HEK293 (cell line): ENCODE results near the gene BORCS5.
"Not testable (repeated sequence)": the region's sequence is repeated elsewhere in the genome, so short reads cannot be mapped to it uniquely, and the experiment has no call there.

Experiments used
- CTCF ChIA-PET: fragments of 350-600 bp; formaldehyde crosslinking; extraction: SDS; loops from one replicate; lab custom pipeline; 2021; ENCODE audit warnings: antibody characterized with exemption; lab: Yijun Ruan, JAX
- POLR2A ChIA-PET: fragments of 300-600 bp; formaldehyde crosslinking; extraction: SDS; loops from one replicate; lab custom pipeline; 2020; ENCODE audit warnings: antibody characterized with exemption, inconsistent platforms; lab: Yijun Ruan, JAX
- H3K27ac ChIP-seq: fragments of 200-500 bp; sonication (Bioruptor generic); 2 replicates; pipeline ENCODE4 v1.5.1; 2014; ENCODE audit warnings: low read depth, low read length, control low read depth, inconsistent platforms; ENCODE audit errors: extremely low read depth
- H3K36me3 ChIP-seq, 2 experiments: fragments of 200-500 bp in 1 of 2; sonication (Bioruptor generic) in 1 of 2; 1 replicate in 1 of 2; 2 replicates in 1 of 2; pipeline ENCODE4 v1.5.1; 2014 to 2017; ENCODE audit warnings: inconsistent platforms in 2 of 2, low read length in 2 of 2; ENCODE audit not compliant: control insufficient read depth in 2 of 2, insufficient read depth in 1 of 2
- H3K4me1 ChIP-seq: fragments of 200-500 bp; sonication (Bioruptor generic); 2 replicates; pipeline ENCODE4 v1.5.1; 2014; ENCODE audit warnings: mild to moderate bottlenecking, low read length, inconsistent platforms; ENCODE audit not compliant: control insufficient read depth, insufficient read depth
- H3K4me3 ChIP-seq: 2 replicates; pipeline ENCODE4 v1.5.1; 2011; ENCODE audit warnings: low read depth, mild to moderate bottlenecking, control low read depth, low read length, moderate library complexity
- H3K9me3 ChIP-seq: fragments of 200-500 bp; sonication (Bioruptor generic); 2 replicates; pipeline ENCODE4 v1.5.1; 2014; ENCODE audit warnings: low read depth, low read length, inconsistent platforms; ENCODE audit not compliant: control insufficient read depth, insufficient read depth
- SALL2 ChIP-seq: fragments of 450-650 bp; formaldehyde crosslinking; IDR thresholded peaks from 2 replicates; pipeline ENCODE4 v1.5.0; 2017; ENCODE audit warnings: missing biosample characterization, mild to moderate bottlenecking, missing genetic modification characterization, borderline replicate concordance
- SP2 ChIP-seq: fragments of 450-650 bp; formaldehyde crosslinking; IDR thresholded peaks from 2 replicates; pipeline ENCODE4 v1.5.1; 2016; ENCODE audit warnings: missing biosample characterization, missing genetic modification characterization
- ZBTB48 ChIP-seq: fragments of 450-650 bp; formaldehyde crosslinking; IDR thresholded peaks from 2 replicates; pipeline ENCODE4 v1.5.1; 2016; ENCODE audit warnings: missing biosample characterization, missing genetic modification characterization
- ZNF266 ChIP-seq: fragments of 450-650 bp; formaldehyde crosslinking; IDR thresholded peaks from 2 replicates; pipeline ENCODE4 v1.5.1; 2016; ENCODE audit warnings: missing biosample characterization, missing genetic modification characterization, low read depth
- ZNF274 ChIP-seq, 2 experiments: fragments of 200-500 bp in 1 of 2; fragments of 450-650 bp in 1 of 2; sonication (Bioruptor generic) in 1 of 2; formaldehyde crosslinking in 1 of 2; IDR thresholded peaks; 2 replicates each; pipeline versions ENCODE4 v1.5.1 to v1.6.1; 2014 to 2016; ENCODE audit warnings: borderline replicate concordance in 1 of 2, inconsistent platforms in 1 of 2, low read length in 1 of 2, missing biosample characterization in 1 of 2, missing genetic modification characterization in 1 of 2
- ZNF600 ChIP-seq: fragments of 450-650 bp; formaldehyde crosslinking; IDR thresholded peaks from 2 replicates; pipeline ENCODE4 v1.5.1; 2016; ENCODE audit warnings: missing biosample characterization, missing genetic modification characterization
- ZNF660 ChIP-seq: fragments of 450-650 bp; IDR thresholded peaks from 2 replicates; pipeline ENCODE4 v1.5.1; 2018; ENCODE audit warnings: missing biosample characterization, mild to moderate bottlenecking, missing genetic modification characterization
- TF ChIP-seq, protein P1 (sequence below): fragments of 450-650 bp; formaldehyde crosslinking; IDR thresholded peaks from 2 replicates; pipeline ENCODE4 v1.5.1; 2016; ENCODE audit warnings: missing biosample characterization, missing genetic modification characterization, borderline replicate concordance
- TF ChIP-seq, protein P2 (sequence below): IDR thresholded peaks from 2 replicates; pipeline ENCODE4 v1.6.1; 2011; ENCODE audit warnings: mild to moderate bottlenecking, low read depth, low read length, borderline replicate concordance
- TF ChIP-seq, protein P3 (sequence below): fragments of 450-650 bp; formaldehyde crosslinking; IDR thresholded peaks from 2 replicates; pipeline ENCODE4 v1.5.1; 2016; ENCODE audit warnings: missing biosample characterization, missing genetic modification characterization

BORCS5 gene

DNA sequence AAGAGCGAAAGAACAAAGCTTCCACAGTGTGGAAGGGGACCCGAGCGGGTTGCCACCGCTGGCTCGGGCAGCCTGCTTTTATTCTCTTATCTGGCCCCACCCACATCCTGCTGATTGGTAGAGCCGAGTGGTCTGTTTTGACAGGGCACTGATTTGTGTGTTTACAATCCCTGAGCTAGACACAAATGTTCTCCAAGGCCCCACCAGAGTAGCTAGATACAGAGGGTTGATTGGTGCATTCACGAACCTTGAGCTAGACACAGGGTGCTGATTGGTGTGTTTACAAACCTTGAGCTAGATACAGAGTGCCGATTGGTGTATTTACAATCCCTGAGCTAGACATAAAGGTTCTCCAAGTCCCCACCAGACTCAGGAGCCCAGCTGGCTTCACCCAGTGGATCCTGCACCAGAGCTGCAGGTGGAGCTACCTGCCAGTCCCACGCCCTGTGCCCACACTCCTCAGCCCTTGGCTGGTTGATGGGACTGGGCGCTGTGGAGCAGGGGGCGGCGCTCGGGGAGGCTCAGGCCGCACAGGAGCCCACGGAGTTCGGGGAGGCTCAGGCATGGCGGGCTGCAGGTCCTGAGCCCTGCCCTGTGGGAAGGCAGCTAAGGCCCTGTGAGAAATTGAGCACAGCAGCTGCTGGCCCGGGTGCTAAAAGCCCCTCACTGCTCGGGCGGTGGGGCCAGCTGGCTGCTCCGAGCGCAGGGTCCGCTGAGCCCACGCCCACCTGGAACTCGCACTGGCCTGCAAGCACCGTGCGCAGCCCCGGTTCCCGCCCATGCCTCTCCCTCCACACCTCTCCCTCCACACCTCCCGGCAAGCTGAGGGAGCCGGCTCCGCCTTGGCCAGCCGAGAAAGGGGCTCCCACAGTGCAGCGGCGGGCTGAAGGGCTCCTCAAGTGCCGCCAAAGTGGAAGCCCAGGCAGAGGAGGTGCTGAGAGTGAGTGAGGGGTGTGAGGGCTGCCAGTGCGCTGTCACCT lies 115.4 kb downstream of the BORCS5 start:
- CTCF ChIA-PET, POLR2A ChIA-PET: not testable (repeated sequence)
- peak; percentile 14; the same call in 1 of the 2 replicates for TF ChIP-seq SP2 (tag by site-specific recombination)

DNA sequence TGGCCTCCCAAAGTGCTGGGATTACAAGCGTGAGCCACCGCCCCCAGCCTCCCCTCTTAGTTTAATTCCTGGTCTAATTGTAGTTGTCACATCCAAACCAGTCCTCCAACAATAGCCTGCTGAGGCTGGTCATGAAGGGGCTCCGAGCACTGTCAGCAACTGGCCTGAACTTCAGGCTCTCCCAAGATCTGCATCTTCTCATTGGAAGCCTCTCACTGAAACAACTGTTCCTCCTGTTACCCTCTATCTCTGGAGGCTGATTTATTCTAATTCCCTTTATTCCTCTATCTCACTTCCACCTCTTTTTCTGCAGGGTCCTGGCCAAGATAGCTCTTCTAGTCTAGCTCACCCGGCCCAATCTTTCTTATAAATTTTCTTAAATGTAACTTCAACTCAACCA lies 116.3 kb downstream of the BORCS5 start:
- ChIA-PET CTCF (interaction anchor here (0.8 kb wide), 1 partner anchor 88 kb away, joined by 3 read pairs; no protein-coding TSS in a partner anchor), POLR2A (no interaction called here)
- Histone ChIP-seq H3K27ac (no peak overlapping the region), H3K4me3 (no peak overlapping the region), H3K4me1 (no peaks in the 10 kb centered on the region), H3K36me3 (peaks cover 0 to 30% of the 10 kb centered on the region in 2 experiments; a peak in 1 of 3 replicates), H3K9me3 (no peaks in the 10 kb centered on the region)
- no peak for TF ChIP-seq ZBTB48 (tag by site-specific recombination)
- TF ChIP-seq ZNF274 (IDR thresholded peaks at IDR 0.05; ENCODE audit: low read length): no peak
- no peak for TF ChIP-seq ZNF274 (tag by site-specific recombination; IDR thresholded peaks at IDR 0.05; ENCODE audit: borderline replicate concordance)
- TF ChIP-seq, protein P1, sequence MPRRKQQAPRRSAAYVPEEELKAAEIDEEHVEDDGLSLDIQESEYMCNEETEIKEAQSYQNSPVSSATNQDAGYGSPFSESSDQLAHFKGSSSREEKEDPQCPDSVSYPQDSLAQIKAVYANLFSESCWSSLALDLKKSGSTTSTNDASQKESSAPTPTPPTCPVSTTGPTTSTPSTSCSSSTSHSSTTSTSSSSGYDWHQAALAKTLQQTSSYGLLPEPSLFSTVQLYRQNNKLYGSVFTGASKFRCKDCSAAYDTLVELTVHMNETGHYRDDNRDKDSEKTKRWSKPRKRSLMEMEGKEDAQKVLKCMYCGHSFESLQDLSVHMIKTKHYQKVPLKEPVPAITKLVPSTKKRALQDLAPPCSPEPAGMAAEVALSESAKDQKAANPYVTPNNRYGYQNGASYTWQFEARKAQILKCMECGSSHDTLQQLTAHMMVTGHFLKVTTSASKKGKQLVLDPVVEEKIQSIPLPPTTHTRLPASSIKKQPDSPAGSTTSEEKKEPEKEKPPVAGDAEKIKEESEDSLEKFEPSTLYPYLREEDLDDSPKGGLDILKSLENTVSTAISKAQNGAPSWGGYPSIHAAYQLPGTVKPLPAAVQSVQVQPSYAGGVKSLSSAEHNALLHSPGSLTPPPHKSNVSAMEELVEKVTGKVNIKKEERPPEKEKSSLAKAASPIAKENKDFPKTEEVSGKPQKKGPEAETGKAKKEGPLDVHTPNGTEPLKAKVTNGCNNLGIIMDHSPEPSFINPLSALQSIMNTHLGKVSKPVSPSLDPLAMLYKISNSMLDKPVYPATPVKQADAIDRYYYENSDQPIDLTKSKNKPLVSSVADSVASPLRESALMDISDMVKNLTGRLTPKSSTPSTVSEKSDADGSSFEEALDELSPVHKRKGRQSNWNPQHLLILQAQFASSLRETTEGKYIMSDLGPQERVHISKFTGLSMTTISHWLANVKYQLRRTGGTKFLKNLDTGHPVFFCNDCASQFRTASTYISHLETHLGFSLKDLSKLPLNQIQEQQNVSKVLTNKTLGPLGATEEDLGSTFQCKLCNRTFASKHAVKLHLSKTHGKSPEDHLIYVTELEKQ (tag by site-specific recombination): no peak
- TF ChIP-seq ZNF600 (tag by site-specific recombination): no peak
- no peak for TF ChIP-seq ZNF266 (tag by site-specific recombination)
- no peak for TF ChIP-seq ZNF660 (tag by site-specific recombination)
- TF ChIP-seq, protein P2, sequence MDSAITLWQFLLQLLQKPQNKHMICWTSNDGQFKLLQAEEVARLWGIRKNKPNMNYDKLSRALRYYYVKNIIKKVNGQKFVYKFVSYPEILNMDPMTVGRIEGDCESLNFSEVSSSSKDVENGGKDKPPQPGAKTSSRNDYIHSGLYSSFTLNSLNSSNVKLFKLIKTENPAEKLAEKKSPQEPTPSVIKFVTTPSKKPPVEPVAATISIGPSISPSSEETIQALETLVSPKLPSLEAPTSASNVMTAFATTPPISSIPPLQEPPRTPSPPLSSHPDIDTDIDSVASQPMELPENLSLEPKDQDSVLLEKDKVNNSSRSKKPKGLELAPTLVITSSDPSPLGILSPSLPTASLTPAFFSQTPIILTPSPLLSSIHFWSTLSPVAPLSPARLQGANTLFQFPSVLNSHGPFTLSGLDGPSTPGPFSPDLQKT: no peak
- TF ChIP-seq, protein P3, sequence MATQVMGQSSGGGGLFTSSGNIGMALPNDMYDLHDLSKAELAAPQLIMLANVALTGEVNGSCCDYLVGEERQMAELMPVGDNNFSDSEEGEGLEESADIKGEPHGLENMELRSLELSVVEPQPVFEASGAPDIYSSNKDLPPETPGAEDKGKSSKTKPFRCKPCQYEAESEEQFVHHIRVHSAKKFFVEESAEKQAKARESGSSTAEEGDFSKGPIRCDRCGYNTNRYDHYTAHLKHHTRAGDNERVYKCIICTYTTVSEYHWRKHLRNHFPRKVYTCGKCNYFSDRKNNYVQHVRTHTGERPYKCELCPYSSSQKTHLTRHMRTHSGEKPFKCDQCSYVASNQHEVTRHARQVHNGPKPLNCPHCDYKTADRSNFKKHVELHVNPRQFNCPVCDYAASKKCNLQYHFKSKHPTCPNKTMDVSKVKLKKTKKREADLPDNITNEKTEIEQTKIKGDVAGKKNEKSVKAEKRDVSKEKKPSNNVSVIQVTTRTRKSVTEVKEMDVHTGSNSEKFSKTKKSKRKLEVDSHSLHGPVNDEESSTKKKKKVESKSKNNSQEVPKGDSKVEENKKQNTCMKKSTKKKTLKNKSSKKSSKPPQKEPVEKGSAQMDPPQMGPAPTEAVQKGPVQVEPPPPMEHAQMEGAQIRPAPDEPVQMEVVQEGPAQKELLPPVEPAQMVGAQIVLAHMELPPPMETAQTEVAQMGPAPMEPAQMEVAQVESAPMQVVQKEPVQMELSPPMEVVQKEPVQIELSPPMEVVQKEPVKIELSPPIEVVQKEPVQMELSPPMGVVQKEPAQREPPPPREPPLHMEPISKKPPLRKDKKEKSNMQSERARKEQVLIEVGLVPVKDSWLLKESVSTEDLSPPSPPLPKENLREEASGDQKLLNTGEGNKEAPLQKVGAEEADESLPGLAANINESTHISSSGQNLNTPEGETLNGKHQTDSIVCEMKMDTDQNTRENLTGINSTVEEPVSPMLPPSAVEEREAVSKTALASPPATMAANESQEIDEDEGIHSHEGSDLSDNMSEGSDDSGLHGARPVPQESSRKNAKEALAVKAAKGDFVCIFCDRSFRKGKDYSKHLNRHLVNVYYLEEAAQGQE (tag by site-specific recombination): no peak
- TF ChIP-seq SALL2 (tag by site-specific recombination): no peak

More for the DNA sequence above, 115.4 kb downstream of the BORCS5 start:
- not testable (repeated sequence) for H3K27ac ChIP-seq, H3K9me3 ChIP-seq, H3K4me3 ChIP-seq, H3K4me1 ChIP-seq
- H3K36me3 ChIP-seq: peaks cover 0 to 26% of the 10 kb centered on the region in 2 experiments; a peak in 1 of 3 replicates
